Embryonic facial prominence (tissue), 1 donor: ENCODE data around the gene ZDHHC14.
"Not testable (repeated sequence)": the region's sequence is repeated elsewhere in the genome, so short reads cannot be mapped to it uniquely, and the experiment has no call there.

Experiments
- DNase-seq: peaks from one replicate; pipeline ENCODE4 v3.0.0-alpha.2; 2016; ENCODE audit errors: extremely low spot score

ZDHHC14 gene

GRCh38 chr6:157717340-157717748 is 336.4 kb downstream of the ZDHHC14 start:
- no peak for DNase-seq

GRCh38 chr6:157718503-157719187 is 337.7 kb downstream of the ZDHHC14 start:
- DNase-seq, result no peak

- not testable (repeated sequence) for DNase-seq
Observed at GRCh38 chr6:157720964-157721363, 340.0 kb downstream of the ZDHHC14 start.

GRCh38 chr6:157721426-157721825 is 340.4 kb downstream of the ZDHHC14 start:
- DNase-seq, result no peak

- no peak for DNase-seq
Observed at GRCh38 chr6:157721830-157722229, 340.8 kb downstream of the ZDHHC14 start.

- no peak for DNase-seq
Observed at GRCh38 chr6:157723376-157723775, 342.4 kb downstream of the ZDHHC14 start.

GRCh38 chr6:157724138-157724820 is 343.3 kb downstream of the ZDHHC14 start:
- no peak for DNase-seq

GRCh38 chr6:157724960-157725741 is 344.2 kb downstream of the ZDHHC14 start:
- DNase-seq, result no peak

- no peak for DNase-seq
Observed at GRCh38 chr6:157725836-157726235, 344.8 kb downstream of the ZDHHC14 start.

GRCh38 chr6:157726892-157727628 is 346.1 kb downstream of the ZDHHC14 start:
- no peak for DNase-seq
